GM12872 (cell line): ENCODE results near the gene MYF5.

Experiments
- TF ChIP-seq, protein P1 (sequence below): IDR thresholded peaks from 3 replicates; pipeline ENCODE4 v1.5.1; 2011; ENCODE audit warnings: low read depth, mild to moderate bottlenecking, low read length, moderate library complexity; ENCODE audit not compliant: insufficient read depth

Gene MYF5

DNA sequence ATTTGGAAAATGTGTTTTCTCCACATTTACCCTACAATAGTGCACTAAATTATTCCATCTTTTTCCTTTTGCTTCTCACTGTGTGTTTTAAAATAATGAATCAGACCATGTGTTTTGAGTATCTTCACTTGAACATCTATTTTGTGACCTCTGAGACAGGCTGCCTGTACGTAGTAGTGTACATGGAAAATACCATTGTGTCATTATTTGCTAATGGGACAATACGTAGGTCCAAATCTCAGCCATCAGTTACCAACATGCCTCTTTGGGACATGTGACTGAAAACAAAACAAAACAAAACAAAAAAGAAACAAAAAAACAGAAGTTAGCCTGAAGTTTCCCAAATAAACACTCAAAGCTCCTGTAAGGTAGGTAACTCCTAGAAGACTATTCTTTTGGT, 16.4 kb upstream of the MYF5 start:
- TF ChIP-seq, protein P1, sequence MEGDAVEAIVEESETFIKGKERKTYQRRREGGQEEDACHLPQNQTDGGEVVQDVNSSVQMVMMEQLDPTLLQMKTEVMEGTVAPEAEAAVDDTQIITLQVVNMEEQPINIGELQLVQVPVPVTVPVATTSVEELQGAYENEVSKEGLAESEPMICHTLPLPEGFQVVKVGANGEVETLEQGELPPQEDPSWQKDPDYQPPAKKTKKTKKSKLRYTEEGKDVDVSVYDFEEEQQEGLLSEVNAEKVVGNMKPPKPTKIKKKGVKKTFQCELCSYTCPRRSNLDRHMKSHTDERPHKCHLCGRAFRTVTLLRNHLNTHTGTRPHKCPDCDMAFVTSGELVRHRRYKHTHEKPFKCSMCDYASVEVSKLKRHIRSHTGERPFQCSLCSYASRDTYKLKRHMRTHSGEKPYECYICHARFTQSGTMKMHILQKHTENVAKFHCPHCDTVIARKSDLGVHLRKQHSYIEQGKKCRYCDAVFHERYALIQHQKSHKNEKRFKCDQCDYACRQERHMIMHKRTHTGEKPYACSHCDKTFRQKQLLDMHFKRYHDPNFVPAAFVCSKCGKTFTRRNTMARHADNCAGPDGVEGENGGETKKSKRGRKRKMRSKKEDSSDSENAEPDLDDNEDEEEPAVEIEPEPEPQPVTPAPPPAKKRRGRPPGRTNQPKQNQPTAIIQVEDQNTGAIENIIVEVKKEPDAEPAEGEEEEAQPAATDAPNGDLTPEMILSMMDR: no peak

DNA sequence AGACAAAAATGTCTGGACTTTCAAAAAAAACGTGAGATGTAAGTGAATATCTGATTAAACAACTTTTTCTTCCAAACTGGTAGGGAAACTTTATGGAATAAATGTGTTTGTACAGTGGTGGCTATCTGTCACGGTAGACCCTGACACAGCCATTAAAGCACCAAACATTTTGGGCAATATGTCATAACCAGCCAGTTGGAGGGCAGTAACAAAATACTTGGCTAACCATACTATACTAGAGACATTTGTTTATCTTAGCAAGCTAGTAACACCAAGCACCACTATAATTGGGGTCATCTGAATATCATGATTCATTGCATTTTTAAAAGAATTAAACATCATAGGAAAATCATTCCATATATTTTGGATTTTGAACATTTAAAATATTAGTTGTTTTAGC, 15.3 kb upstream of the MYF5 start:
- TF ChIP-seq, protein P1: no peak

DNA sequence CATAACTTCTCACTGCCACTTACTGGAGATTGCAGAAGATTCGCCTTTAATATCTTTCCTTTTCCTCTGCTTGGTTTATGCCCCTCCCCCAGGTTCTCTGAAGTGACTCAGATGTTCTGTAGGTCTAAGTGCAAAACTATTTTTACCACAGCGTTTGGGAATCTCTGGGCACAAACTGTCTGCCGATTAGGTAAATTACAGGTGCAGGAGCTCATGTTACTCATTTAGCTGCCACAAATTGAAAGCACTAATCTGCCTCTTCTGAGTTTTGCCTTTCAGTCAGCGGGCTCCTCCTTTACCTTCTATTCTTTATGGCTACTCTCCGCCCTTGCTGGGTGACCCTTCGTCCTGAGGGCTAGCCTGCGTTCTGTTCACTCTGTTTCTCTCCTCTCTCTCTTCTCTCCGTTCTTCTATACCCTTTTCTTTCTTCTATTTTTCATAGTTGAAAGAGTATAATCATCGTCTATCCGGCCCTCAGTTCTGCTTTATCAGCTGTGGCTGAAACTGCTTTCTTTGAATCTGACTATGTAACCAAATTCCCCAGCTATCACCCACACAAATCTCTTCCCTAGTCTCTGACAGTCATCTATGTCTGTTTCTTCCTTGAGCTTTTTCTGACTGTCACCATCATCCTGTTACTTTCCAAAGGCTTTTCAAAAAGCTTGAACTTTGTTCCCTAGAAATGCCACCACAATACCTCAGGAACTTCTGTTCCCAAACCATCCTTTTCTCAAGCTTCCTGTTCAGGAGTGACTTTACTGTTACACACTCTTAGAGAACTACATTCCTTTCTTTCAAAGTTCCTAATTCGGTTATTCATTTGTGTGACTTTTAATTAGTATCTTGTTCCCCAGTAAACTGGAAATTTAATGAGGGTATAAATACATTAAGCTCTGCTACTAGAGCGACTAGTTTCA, 13.6 kb upstream of the MYF5 start:
- TF ChIP-seq, protein P1: no peak

DNA sequence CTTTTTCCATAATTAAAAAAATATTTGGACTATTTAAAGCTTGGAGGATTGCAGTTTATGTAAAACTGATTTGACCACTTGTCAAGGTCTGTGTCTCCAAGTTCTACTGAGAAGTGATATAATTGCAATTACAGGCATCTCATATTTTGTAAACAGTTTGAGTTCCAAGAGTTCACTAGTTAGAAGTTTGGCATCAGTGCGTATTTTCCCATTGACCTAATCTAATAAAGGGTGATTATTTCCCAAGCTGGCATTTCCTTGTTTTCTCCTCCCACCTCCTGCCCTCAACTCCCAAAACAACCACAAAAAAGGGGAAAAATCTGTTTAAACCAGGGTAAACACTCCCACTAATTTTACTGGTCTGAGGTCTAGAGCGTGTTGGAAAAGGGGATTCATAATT, 12.3 kb upstream of the MYF5 start:
- TF ChIP-seq, protein P1: no peak

DNA sequence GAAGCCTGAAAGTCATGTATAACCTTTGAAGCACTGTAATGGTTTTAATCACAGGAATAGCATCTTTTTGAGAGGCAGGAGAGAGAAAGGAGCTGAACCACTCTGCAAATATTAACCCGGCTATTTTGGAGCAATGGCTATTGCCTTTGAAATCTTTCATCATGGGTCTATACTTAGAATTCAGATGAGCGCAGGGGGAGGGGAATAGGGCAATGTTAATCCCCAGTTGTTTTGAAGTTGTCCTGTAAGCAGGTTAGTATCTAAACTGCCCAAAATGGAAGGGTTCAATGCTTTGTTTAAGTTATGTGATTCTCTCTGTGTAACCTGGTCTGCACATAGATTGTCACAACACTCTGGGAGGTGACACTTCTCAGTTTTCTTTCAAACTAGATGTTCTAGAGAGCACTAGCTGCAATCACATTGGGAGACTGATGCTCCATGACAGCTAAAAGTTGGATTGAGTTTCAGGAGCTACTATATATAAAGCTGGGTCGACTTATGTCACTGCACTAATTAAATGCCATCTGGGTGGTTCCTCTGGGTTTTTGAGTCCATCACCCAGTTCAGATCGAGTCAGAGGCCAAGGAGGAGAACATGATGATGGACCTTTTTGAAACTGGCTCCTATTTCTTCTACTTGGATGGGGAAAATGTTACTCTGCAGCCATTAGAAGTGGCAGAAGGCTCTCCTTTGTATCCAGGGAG, 9.4 kb upstream of the MYF5 start, which contains the start of gene MYF6:
Gene MYF6 (plus strand): TSS at position 509 of the 704 bp plus-strand sequence. CDS start 86 bp downstream, at position 595.
- TF ChIP-seq, protein P1: no peak

DNA sequence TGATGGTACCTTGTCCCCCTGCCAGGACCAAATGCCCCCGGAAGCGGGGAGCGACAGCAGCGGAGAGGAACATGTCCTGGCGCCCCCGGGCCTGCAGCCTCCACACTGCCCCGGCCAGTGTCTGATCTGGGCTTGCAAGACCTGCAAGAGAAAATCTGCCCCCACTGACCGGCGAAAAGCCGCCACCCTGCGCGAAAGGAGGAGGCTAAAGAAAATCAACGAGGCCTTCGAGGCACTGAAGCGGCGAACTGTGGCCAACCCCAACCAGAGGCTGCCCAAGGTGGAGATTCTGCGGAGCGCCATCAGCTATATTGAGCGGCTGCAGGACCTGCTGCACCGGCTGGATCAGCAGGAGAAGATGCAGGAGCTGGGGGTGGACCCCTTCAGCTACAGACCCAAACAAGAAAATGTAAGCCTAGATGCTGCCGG, 8.9 kb upstream of the MYF5 start:
- TF ChIP-seq, protein P1: no peak

DNA sequence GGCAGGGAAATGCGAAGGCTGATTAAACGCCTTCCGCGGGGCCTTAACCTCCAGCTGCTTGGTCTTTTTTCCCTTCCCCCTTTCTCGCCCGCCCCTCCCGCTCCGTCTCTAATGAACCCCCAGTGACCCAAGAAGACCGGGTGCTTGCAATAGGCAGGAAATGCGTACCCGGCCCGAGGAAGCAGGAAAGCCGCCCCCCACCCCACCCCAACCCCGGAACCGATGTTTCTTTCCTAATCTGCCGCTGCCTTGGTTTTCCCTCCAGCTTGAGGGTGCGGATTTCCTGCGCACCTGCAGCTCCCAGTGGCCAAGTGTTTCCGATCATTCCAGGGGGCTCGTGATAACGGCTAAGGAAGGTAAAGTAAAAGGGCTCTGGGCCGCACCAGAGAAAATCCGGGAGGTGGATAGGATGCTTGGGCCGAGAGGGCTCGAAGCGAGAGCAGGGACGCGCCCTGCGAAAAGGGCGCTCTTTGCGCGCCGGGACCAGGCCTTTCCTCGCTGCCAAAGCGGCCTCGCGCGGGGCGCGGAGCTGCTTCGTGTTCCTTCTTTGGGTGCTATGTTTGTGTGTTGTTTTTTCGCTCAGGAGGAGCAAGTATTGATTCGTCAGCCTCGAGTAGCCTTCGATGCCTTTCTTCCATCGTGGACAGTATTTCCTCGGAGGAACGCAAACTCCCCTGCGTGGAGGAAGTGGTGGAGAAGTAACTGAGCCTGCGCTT, 8.3 kb upstream of the MYF5 start:
- TF ChIP-seq, protein P1: no peak
